C4-2B (cell line): ENCODE results near the gene CLEC4C.

Source experiments
- H3K27ac ChIP-seq: fragments of 450-650 bp; 2 replicates; pipeline ENCODE4 v1.5.1; 2017
- ZFX ChIP-seq: fragments of 450-650 bp; IDR thresholded peaks from 2 replicates; pipeline ENCODE4 v1.6.1; 2017
- TF ChIP-seq, protein P1 (sequence below): fragments of 450-650 bp; conservative IDR thresholded peaks from 2 replicates; pipeline ENCODE4 v1.5.1; 2017; ENCODE audit warnings: mild to moderate bottlenecking

The CLEC4C gene

DNA sequence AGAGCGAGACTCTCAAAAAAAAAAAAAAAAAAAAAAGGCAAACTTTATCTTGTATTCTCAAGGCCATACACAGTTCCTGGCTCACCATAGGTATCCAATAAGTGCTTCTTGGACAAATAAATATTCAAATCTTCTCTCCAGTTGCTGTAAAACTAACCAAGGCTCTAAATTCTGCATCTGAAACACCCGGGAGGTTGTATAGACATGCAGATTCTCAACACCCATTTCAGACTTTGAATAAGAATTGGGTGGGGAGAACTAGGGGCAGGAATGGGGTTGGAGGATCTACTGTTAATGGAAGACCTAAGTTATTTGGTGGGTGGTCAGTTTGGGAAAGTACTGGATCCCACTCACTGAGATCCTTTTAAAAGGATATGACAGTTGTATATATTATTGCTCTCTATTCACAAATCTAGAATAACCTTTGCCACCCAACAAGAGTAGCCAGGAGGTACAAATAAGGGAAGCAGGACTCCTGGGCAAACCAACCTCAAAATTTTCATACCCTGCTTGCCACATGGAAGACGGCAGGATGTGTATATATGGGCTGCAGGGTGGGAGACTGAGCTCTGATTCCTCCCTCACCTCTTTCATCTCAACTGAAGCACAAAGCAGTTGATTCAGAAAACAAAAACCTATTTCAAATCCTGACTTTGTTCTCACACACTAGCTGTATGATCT is 52.5 kb downstream of the CLEC4C start:
- H3K27ac ChIP-seq = no peak overlapping the region

DNA sequence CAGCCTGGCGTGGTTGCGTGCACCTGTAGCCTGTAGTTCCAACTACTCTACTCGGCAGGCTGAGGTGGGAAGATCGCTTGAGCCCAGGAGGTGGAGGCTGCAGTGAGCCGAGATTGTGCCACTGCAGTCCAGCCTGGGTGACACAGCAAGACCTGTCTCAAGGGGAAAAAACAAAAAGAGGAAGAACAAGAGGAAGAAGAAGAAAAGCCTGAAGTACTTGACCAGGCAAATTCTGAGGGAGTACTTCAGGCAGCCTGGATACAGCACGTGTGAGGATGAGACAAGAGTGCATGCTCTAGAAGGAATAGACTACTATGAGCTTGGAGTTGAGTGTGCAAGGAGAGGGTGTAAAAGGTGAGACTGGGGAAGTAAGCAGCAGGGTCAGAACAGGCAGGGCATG is 53.4 kb downstream of the CLEC4C start:
- no peak overlapping the region for H3K27ac ChIP-seq
- TF ChIP-seq, protein P1, sequence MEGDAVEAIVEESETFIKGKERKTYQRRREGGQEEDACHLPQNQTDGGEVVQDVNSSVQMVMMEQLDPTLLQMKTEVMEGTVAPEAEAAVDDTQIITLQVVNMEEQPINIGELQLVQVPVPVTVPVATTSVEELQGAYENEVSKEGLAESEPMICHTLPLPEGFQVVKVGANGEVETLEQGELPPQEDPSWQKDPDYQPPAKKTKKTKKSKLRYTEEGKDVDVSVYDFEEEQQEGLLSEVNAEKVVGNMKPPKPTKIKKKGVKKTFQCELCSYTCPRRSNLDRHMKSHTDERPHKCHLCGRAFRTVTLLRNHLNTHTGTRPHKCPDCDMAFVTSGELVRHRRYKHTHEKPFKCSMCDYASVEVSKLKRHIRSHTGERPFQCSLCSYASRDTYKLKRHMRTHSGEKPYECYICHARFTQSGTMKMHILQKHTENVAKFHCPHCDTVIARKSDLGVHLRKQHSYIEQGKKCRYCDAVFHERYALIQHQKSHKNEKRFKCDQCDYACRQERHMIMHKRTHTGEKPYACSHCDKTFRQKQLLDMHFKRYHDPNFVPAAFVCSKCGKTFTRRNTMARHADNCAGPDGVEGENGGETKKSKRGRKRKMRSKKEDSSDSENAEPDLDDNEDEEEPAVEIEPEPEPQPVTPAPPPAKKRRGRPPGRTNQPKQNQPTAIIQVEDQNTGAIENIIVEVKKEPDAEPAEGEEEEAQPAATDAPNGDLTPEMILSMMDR = no peak
- TF ChIP-seq ZFX = no peak

More for the DNA sequence above, 52.5 kb downstream of the CLEC4C start:
- TF ChIP-seq, protein P1 = no peak
- no peak for TF ChIP-seq ZFX

DNA sequence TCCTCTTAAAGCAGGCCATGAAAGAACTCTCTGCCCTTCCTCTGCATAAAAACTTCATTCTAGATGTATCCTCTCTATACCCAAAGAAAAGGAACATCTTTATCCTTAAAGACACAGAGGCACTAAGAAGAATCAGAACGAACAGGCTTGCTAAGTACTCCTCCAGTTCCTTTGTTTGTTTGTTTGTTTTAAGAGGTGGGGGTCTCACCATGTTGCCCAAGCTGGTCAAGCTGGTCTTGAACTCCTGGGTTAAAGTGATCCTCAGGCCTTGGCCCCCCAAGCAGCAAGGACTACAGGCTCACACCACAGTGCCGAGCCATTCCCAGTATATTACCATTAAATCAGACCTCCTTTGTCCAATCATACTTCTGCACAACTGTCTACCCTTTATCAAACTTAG is 65.6 kb downstream of the CLEC4C start:
- TF ChIP-seq, protein P1 = no peak
- H3K27ac ChIP-seq = no peak overlapping the region
